Vagina (tissue), 2 donors: Measurements from ENCODE around the gene TK2.

Source experiments
- CTCF ChIP-seq, 3 experiments: fragments of 450-650 bp in 2 of 3; fragments of 200-600 bp in 1 of 3; sonication (generic) in 1 of 3; IDR thresholded peaks; one replicate each; pipeline ENCODE4 v1.5.1; 2017 to 2019; ENCODE audit warnings: antibody characterized with exemption in 3 of 3, mild to moderate bottlenecking in 2 of 3, moderate library complexity in 2 of 3
- POLR2A ChIP-seq, 2 donors: fragments of 450-650 bp; IDR thresholded peaks; one replicate each; pipeline ENCODE4 v1.6.1; 2017; ENCODE audit warnings: antibody characterized with exemption in 2 of 2, mild to moderate bottlenecking in 2 of 2, moderate library complexity in 2 of 2

- TF ChIP-seq POLR2A (IDR thresholded peaks at IDR 0.05) (no peak), CTCF (IDR thresholded peaks at IDR 0.05) (no peak)
Observed at GRCh38 chr16:66592241-66592640, 42.3 kb upstream of the TK2 start.
